ENCODE measurements around the gene RBCK1. TPM values are rescaled to one million over a fixed set of nuclear protein-coding genes. Genes with fewer than 3 reads are reported as not detected.
A peak's percentile ranks its signal among the peaks of the same experiment; 100 is the strongest.
"Not testable (repeated sequence)": the region's sequence is repeated elsewhere in the genome, so short reads cannot be mapped to it uniquely, and the experiment has no call there.

Gene RBCK1
- total RNA-seq, 1 experiment from 2014 or later = 106 TPM

GRCh38 chr20:375265-375889, 32.7 kb upstream of the RBCK1 start:
- no peak for DNase-seq (ENCODE audit: low read depth)

GRCh38 chr20:376089-376488, 32.0 kb upstream of the RBCK1 start:
- no peak for DNase-seq (ENCODE audit: low read depth)

GRCh38 chr20:376750-377149, 31.3 kb upstream of the RBCK1 start:
- DNase-seq (ENCODE audit: low read depth) = no peak

- not testable (repeated sequence) for DNase-seq (ENCODE audit: low read depth)
Measured at GRCh38 chr20:377578-377977, 30.5 kb upstream of the RBCK1 start.

GRCh38 chr20:378961-379336, 29.1 kb upstream of the RBCK1 start:
- no peak for DNase-seq (ENCODE audit: low read depth)

GRCh38 chr20:380763-381580, 27.1 kb upstream of the RBCK1 start:
- DNase-seq (ENCODE audit: low read depth) = peak; percentile 74

GRCh38 chr20:381581-382290, 26.4 kb upstream of the RBCK1 start:
- peak; percentile 91 for DNase-seq (ENCODE audit: low read depth)

GRCh38 chr20:382291-383115, 25.6 kb upstream of the RBCK1 start:
- no peak for DNase-seq (ENCODE audit: low read depth)

GRCh38 chr20:383889-384288, 24.2 kb upstream of the RBCK1 start:
- DNase-seq (ENCODE audit: low read depth) = no peak

GRCh38 chr20:384723-385122, 23.4 kb upstream of the RBCK1 start:
- DNase-seq (ENCODE audit: low read depth) = no peak

GRCh38 chr20:385448-385847, 22.7 kb upstream of the RBCK1 start:
- DNase-seq (ENCODE audit: low read depth) = no peak

GRCh38 chr20:386634-387033, 21.5 kb upstream of the RBCK1 start:
- not testable (repeated sequence) for DNase-seq (ENCODE audit: low read depth)

GRCh38 chr20:387520-387919, 20.6 kb upstream of the RBCK1 start:
- DNase-seq (ENCODE audit: low read depth) = no peak

- DNase-seq (ENCODE audit: low read depth) = no peak
Measured at GRCh38 chr20:388034-388994, 19.8 kb upstream of the RBCK1 start.

GRCh38 chr20:389220-389619, 18.9 kb upstream of the RBCK1 start:
- no peak for DNase-seq (ENCODE audit: low read depth)

- DNase-seq (ENCODE audit: low read depth) = no peak
Measured at GRCh38 chr20:391041-391711, 16.9 kb upstream of the RBCK1 start.

GRCh38 chr20:393296-393695, 14.8 kb upstream of the RBCK1 start:
- DNase-seq (ENCODE audit: low read depth) = not testable (repeated sequence)

GRCh38 chr20:396252-396618, 11.9 kb upstream of the RBCK1 start:
- no peak for DNase-seq (ENCODE audit: low read depth)

- no peak for DNase-seq (ENCODE audit: low read depth)
Measured at GRCh38 chr20:396619-397431, 11.3 kb upstream of the RBCK1 start.
